EH (cell line): ENCODE measurements around the gene BCL6.

Experiments used
- DNase-seq: peaks from one replicate; pipeline ENCODE4 v3.0.0-alpha.2; 2015; ENCODE audit warnings: low read depth

Gene BCL6

DNA sequence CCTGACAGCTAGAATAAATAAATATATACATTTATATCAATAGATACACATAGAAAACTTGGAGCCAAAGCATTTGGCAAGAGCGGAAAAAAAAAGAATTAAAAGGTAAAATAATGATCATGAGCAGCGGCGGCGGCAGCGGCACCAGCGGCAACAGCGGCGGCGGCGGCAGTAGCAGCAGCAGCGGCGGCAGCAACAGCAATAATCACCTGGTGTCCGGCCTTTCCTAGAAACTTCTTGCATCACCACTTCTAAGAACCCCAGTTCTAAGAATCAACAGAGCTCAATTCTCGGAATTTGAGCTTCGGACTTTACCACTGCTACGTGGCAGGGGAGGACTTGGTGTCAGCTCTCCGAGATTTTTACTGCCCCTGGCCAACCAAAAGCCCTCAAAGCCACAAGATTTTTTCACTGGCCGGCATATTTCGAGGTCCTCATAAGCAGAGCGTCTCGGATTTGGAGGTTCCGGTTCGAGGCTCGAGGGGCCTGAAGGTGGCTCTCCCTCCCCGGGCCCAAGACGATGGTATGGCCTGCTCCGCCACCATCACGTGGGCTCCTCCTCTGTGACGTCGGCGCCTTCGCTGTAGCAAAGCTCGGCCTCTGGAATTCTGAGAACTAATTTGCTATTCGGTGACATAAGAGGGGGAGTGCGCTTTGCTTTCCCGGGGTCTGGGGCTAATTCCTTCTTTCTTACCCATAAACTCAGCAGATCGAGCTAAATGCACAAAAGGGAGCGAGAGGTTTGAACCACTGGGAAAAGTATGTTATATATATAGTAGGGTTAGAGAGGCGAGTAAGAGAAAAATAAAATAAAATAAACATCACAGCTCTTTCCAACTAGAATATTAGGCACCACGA, at the start of gene BCL6:
Gene BCL6 (minus strand): TSS at position 268 of the 858 bp plus-strand sequence. CDS start 11,775 bp downstream, outside the sequence.
- peak; percentile 97 for DNase-seq

DNA sequence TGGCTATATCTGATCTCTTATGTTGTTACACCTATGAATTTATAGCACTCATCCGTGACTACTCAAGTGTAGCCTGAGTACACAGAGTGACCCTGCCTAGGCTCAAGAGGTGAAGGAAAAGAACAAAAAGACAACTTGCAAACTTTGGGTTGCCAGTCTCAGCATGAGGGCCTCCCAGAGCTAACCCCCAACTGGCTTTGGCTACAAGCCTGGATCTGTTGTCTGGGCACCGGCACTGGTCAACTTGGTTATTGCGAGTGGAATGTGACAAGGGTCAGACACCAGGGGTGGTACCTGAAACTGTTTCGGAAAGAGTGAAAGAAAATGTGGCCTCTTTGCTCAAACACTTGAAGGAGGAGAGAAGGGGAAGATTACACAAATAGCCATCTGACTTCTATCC, 49.5 kb upstream of the BCL6 start:
- DNase-seq: no peak

DNA sequence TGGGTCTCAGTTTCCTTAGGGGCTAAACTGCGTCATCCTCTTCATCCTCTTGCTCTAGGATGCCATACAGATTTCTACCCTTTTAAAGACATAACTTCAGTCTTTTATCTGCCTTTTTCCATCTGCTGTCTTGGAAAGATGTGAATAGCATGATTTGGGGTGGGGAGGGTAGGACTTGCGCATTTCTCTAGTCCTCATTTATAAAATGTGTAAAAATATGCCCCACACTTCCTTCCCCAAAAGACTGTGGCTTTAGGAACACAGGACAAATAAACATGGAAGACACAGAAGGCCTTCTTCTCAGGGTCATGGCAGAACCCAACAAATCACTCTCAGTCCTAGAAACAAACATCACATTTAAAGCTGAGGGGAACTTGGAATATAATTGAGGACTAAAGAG, 48.4 kb upstream of the BCL6 start:
- DNase-seq: no peak

DNA sequence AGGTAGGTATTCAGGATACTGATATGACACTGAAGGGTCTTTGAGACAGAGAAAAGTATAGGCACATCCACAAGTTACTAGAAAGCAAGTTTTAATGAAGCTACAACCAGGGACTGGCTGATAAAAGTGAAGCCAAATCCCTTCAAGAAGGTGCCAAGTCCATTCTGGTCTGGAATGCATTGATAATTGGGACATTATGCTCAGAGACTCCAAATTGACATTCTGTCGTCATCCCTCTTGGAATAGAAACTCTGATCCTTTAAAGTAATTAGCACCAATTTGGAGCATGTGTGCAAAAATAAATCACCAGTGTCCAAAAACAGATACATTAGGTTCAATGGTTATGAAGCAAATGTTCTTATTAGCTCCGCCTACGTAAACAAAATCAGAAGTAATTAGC, 47.3 kb upstream of the BCL6 start:
- no peak for DNase-seq

DNA sequence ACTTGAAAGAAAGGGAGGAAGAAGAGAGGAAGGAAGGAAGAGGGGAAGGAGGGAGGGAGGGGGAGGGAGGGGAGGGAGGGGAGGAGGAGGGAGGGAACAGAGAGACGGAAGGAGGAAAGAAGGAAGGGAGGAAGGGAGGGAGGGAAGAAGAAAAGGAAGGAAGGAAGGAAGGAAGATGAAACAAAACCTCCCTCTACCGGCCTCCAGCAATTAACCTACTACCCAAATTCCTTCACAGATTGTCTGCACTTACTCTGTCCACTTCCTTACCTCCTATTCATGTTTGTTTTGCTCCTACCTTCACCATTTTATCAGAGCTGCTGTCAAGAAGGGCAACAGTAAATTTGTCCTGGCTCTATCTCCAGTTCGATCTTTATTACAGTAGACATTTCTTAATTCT, 44.6 kb upstream of the BCL6 start:
- no peak for DNase-seq

DNA sequence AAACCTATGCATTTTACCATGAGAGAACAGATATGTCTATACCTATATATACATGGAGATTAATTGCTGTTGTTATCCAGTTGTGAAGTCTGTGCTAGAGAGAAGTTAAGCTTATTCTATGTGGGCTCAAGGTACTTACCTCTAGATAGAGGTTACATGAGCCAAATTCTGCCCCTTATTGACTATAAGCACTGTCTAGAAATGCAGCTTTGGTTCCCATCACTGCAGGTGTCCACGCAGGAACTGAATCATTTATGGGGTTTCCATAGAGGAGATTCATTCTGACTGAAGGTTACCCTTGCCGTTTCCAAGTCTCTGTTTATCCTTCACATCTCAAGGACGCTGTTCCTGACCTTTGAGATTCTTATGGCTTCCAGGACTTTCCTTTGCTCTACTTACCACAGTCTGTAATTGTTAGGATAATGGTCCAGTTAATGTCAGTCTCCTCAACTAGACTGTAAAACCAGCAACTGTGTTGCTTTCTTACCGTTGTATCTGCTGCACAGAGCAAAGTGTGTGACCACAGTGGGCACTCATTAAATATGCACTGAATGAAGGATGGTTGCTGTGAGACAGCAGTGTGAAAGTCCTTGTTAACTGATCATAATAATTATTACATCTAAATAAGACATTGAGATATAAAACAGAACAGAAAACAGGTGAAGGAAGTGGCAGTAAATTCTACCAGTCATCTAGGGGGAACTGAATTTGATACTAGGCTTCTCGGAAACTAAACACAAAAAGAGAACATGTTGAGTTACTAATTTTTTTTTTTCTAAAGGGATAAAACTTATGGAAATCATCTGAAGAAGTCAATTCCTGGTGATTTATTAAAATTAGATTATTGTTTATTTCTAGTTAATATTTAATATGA, 44.0 kb upstream of the BCL6 start:
- DNase-seq: no peak

DNA sequence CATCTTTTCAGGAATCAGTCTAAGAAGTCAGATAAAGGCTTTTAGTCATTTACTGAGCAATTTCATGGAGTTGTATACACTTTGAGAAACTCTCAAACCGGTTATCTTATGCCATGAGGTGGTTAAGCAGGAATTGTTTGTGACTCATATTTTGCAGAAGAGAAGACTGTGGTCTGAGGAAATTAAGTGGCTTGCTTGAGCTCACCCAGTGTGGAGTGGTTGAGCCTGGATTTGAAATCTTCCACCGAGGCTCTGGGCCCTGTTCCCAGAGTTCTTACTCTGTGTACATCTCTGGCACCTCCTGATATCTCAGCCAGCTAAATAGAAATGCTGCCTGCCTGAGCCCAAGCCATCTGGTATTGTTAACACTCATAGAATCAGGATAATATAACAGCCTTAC, 37.8 kb upstream of the BCL6 start:
- peak; percentile 94 for DNase-seq

DNA sequence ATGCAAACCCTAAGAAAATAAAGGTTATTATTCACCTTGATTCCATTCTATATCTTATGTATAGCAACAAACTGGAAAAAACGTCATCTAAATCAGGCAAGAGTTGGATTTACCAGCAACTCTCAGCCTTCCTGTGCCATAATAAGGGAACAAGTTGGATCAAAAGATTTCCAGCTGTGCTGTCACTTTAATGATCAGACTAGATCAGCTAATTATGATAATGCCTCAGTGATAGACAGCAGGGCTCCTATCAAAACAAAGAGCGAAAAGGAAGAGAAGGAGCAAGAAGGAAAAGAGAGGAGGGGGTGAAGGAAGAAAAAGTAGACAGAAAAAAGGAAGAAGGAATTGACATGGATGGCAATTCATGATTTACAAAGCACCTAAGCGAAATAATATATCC, 36.7 kb upstream of the BCL6 start:
- no peak for DNase-seq

DNA sequence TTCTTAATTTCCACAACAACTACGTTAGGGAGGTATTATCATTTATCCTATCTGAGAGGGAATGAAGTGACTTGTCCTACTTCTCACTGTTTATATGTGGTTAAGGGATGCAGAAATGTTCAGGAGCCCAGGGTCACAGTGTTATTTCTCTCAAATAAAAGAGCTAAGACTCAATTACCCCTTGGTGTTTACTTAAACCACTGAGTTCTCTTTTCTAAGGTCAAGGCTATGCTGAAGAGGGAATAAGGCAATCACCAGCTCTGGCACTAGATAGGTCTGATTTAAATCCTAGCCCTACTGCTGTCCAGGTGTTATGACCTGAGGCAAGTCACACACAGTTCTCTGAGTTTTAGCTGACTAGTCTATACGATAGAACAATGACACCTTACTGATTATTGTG, 35.7 kb upstream of the BCL6 start:
- no peak for DNase-seq

DNA sequence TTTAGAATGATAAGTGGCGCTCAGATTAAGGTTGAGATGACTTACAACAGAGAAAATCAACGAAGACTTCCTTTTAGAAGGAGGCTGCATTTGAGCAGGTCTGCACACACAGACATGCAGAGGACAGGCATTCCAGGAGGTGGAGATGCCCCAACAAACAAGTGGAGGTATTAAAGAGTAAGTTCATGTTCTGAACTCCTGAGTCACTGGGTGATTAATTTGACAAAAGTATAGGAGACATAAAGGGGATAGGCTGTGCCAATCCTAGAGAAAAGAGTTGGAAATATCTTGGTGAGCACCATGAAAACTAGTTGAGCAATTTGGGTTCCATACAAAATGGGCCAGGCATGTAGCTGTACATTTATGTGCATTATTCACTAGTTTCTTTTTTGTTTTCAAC, 33.5 kb upstream of the BCL6 start:
- no peak for DNase-seq

DNA sequence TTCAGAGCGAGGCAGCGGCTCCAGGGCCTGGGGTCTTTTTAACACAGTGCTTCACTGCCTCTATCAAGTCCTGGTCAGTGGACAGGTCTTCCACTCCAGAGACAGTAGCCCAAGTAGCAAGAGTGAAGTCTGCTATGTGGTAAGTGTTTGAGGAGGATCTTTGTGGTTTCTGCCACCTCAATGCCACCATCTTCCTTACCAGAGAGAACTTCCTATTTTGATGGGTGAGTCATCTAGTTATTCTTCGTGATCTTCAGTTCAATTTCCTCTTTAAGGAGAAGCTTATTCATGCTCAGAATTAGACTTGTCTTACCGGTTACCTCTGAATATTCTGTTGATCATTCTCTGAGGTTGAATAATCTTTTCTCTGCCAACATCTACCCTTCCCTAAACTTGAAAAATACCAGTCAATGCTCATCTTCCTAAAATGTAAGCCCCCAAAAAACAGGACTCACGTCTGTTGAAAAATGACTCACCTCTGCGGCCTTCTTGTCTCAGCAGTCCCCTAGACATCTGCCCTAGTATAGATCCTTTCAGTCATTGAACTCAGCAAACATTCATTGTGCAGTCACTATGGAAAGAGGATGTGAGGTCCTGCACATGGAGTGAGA, 32.2 kb upstream of the BCL6 start:
- peak; percentile 58 for DNase-seq

DNA sequence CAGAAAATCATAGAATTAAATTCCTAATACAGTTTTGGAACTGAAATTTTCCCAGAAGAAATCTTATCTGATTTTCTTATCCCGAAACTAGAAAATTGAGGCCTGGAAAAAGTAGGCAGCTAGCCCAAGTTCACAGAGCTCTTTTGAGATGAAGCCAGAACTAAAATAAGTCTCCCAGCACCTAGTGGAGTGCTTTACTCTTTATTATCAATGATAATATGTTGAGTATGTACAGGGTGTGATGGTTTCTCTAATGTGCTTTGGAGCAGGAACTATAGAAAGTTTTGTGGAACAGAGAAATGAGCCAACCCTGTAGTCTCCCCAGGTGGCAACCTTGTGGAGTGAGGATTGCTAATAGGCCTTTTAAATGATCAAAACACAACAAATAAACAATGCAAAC, 30.3 kb upstream of the BCL6 start:
- DNase-seq: no peak

DNA sequence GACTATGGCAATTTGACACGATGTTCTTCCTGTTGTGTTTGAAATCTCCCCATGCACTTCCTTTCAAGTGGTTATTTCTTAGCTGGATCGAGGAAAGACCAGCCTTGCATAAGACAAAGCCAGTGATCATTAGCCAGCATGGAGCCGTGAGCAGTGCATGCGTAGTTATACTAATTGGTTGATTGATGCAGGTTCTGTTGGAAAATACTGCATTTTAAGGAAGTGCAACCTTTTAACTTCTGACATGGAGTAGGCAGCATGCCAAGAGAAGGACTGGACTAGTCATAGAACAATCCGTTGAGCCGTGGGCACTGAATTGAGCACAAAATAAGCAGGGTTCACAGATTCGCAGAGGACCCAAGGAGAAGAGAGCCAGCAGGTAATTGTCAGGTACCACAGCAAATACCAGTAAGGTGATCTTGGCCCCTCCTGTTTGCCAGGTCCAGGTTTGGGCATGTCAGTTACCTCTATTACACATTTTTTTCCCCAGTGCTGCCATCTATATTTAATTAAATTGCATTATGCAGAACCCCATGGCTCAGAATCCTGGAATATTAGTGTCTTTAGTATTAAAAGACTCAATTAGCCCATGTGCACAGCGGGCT, 29.0 kb upstream of the BCL6 start:
- DNase-seq: no peak

DNA sequence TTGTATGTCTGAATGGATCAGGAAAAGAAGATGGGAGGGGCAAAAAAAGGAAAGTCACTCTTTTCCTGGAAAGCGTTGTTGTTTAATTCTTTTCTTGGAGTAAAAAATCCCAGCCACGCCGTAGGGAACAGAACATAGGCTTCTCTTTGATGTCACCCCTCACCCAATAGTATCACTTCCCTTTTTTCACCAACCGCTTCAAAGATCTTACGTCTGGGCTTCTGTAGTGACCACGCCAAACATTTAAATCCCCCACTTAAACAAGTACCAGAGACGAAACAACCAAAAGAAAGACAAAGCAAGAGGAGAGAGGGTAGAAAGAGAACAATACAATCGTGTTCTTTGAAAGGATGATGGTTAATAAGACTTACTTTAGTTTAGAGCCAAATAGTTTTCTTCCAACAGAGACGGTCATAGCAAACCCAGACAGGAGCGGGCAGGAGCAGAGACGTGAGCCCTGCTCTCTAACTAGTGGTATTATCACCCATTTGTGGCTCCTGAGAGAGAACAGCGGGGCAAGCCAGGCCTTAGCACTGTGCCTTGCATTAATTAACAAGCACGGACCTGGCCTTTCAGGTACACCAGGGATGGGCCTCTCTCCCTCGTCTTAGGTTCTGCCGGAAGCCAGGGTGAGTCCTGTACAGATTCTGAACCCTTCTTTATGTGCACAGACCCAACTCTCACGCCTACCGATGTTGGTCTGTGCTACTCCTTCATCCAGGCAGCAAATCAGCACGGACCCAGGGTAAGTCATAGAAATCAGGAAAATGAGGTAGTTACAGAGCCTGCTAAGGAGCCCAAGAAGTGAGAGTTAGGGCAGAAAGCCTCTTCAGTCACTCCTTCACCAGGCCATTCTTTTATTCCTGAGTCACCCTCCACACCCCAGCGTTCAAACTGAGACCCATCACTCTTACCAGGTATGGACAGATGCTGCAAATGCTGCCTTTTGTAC, 28.2 kb upstream of the BCL6 start:
- DNase-seq: no peak

DNA sequence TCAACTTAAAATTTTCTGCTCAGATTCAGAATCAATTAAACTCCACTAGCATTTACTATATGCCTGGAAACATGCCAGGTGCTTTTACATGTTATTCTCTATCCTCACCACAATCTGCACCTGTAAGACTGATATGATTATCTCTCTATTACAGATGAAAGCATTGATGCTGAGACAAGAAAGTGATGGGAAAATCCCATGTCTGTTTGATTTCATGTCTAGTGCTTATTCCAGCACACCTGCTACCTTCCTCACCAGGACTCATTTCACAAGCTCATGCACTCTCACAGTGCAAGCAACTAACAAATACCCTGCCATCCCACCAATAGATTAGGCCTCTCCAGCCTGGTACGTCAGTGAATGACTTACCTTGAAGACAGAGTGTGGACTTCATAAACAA, 25.0 kb upstream of the BCL6 start:
- DNase-seq: no peak

DNA sequence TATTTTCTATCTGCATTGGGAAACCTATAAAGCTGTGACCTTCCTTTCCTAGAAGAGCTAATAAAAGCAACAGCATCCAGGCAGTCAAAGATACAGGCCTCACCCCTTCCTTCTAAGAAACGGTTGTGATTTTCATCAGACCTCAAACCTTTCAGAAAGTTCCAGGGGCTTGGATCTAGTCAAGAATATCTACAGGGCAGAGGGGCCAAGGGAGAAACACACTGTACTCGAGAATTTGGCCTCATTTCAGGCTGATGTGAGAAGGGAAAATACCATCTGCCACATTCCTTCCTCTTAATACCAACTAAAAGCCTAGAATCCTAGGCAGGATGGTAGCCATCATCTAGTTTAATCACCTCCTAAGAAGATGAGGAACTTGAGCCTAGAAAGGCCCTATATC, 24.5 kb upstream of the BCL6 start:
- DNase-seq: no peak

DNA sequence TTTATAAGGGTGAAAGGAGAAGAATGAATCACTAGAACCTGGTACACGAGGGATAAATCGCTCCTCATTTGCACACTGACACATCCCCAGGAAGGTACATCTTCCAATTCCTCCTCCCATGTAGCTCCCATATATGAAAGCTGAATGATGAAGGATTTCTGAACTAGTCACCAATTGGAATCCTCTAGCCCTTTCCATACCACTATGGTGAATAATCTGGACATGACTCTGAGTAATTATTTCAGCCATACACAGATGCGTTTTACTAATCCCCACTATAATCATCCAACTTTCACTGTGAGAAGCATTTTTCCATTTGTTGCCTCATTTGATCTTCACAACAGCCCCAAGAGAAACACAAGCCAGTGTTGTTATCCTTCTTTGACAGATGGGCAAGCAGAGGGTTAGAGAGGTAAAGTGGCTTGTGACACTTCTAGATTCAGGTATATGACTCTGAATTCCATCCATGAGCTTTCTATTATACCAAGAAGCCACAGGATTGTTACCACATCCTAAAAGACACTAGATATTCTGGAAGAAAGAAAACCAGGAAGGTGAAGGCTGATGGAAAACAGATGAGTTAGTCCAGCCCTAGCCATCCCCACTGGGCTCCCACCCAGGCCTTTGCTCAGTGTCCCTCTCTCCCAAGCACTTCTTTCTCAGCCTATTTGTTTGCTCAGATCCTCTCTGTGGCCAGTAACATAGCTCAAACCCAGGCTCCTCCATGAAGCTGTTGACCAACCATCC, 22.2 kb upstream of the BCL6 start:
- peak; percentile 92 for DNase-seq

DNA sequence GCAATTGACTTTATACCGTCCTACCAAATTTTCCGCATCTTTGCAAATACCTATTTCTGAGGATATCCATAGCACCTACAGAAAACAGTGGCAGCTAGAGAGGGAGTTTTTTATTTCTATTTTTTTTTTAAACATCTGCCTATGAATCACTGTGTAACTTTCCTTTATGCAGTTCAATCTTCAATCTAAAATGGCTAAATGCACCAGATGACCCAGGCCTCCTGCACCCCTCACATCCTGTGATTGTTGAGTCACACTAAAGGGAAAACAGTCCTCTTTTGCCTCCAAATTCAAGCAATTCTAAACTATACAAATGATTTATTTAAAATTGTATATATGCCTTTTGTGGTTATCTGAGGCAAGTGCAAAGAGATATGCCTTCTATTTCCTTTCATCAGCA, 20.1 kb upstream of the BCL6 start:
- peak; percentile 63 for DNase-seq

DNA sequence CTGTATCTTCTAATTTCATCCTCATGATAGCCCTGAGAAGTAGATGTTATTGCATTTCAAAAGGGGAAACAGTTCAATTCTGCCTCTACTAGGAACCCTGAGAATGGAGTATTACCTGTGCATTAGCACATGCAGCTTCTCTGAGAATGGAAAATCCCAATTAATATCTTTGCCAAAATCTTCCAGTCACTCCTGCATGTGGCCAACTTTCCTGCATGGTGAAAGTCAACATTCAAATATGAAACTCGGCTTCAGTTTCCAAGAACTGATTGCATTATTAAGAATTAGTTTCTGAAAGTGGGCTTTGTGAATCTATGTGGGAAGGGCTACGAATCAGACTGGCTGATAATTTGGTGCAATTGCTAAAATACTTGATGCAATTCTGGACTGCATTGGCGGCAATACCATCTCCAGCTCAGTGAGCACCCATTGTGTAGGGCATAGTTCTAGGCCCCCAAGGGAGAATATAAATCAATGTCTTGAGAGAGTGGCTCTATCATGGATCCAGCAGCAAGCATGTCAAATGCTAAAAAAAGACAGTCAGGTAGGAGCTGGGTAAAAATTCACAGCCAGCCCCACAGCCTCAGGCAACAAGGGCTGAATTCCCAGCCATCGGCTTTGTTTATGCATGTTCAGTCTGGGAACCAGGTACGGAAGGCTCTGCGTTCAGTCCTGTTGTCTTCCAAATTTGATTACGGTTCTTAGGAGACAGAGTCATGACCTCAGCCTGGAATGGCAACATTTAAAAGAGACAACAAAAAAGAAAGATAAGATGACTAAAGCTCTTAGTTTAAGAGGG, 18.8 kb upstream of the BCL6 start:
- no peak for DNase-seq

DNA sequence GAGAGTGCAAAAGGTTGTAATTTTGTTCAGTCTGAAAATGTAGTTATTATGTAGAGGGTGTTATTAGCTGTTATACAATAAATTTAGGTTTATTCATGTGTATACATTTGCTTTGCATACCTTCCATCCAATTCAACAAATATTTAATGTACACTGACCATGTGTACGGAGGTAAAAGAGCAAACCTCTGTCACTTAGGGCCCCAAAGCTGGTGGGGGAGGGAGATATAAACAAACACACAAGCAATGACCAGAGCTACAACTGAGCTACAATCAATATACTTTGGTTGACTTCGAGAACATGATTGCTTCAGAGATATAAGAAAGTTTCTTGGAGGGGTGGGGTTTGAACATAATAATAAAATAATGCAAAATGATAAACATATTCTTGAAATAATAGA, 17.5 kb upstream of the BCL6 start:
- no peak for DNase-seq
